ENCODE measurements around the gene BSCL2. TPM values are rescaled to one million over a fixed set of nuclear protein-coding genes. Genes with fewer than 3 reads are reported as not detected.

BSCL2 gene
- total and polyA plus RNA-seq, 2 of the 13 experiments (the other 11 are each of a cell fraction or from before 2014, with no cell fraction given) = 19.5 to 21.1 TPM

GRCh38 chr11:62727872-62728170, 20.6 kb upstream of the BSCL2 start (continued):
- TF ChIP-seq GRHL1 (CRISPR knock-in tag; conservative IDR thresholded peaks at IDR 0.05) = no peak
- TF ChIP-seq SOX6 (IDR thresholded peaks at IDR 0.05) = no peak
- TF ChIP-seq SOX6 (CRISPR knock-in tag; IDR thresholded peaks at IDR 0.05) = no peak
- TF ChIP-seq MTF2 (CRISPR knock-in tag; IDR thresholded peaks at IDR 0.05; ENCODE audit: borderline replicate concordance) = no peak
- no peak for TF ChIP-seq ZFP36L2 (CRISPR knock-in tag; IDR thresholded peaks at IDR 0.05)
- TF ChIP-seq KDM4B (CRISPR knock-in tag; IDR thresholded peaks at IDR 0.05) = no peak
- no peak for TF ChIP-seq GPBP1L1 (CRISPR knock-in tag; IDR thresholded peaks at IDR 0.05)
- no peak for TF ChIP-seq LRRFIP1 (CRISPR knock-in tag; conservative IDR thresholded peaks at IDR 0.05)
- no peak for TF ChIP-seq TP53 (CRISPR knock-in tag; conservative IDR thresholded peaks at IDR 0.05)
- no peak for TF ChIP-seq ZGPAT (CRISPR knock-in tag; IDR thresholded peaks at IDR 0.05)
- TF ChIP-seq ZSCAN25 (CRISPR knock-in tag; IDR thresholded peaks at IDR 0.05) = no peak
- TF ChIP-seq ZZZ3 (CRISPR knock-in tag; IDR thresholded peaks at IDR 0.05; ENCODE audit: borderline replicate concordance) = no peak
- peak; percentile 46; the same call in 1 of the 2 replicates for TF ChIP-seq ATF1 (CRISPR knock-in tag; IDR thresholded peaks at IDR 0.05)
- no peak for TF ChIP-seq ZNF292 (CRISPR knock-in tag; IDR thresholded peaks at IDR 0.05; ENCODE audit: borderline replicate concordance, low read depth)
- no peak for TF ChIP-seq ZNF776 (CRISPR knock-in tag; IDR thresholded peaks at IDR 0.05)
- no peak for TF ChIP-seq MYNN (CRISPR knock-in tag; IDR thresholded peaks at IDR 0.05; ENCODE audit: low read depth)
- no peak for TF ChIP-seq ZBTB1 (CRISPR knock-in tag; IDR thresholded peaks at IDR 0.05; ENCODE audit: borderline replicate concordance)
- no peak for TF ChIP-seq ZNF432 (CRISPR knock-in tag; IDR thresholded peaks at IDR 0.05; ENCODE audit: borderline replicate concordance)
- TF ChIP-seq ZFY (CRISPR knock-in tag; IDR thresholded peaks at IDR 0.05) = no peak
- no peak for TF ChIP-seq ZNF740 (CRISPR knock-in tag; IDR thresholded peaks at IDR 0.05)
- TF ChIP-seq ZFP36L1 (CRISPR knock-in tag; IDR thresholded peaks at IDR 0.05) = no peak
- no peak for TF ChIP-seq SNRNP70 (IDR thresholded peaks at IDR 0.05; ENCODE audit: low read depth, low read length)

All from HepG2 (cell line).